ENCODE measurements around the gene ZNF398. TPM values are rescaled to one million over a fixed set of nuclear protein-coding genes. Genes with fewer than 3 reads are reported as not detected.

The ZNF398 gene, protein sequence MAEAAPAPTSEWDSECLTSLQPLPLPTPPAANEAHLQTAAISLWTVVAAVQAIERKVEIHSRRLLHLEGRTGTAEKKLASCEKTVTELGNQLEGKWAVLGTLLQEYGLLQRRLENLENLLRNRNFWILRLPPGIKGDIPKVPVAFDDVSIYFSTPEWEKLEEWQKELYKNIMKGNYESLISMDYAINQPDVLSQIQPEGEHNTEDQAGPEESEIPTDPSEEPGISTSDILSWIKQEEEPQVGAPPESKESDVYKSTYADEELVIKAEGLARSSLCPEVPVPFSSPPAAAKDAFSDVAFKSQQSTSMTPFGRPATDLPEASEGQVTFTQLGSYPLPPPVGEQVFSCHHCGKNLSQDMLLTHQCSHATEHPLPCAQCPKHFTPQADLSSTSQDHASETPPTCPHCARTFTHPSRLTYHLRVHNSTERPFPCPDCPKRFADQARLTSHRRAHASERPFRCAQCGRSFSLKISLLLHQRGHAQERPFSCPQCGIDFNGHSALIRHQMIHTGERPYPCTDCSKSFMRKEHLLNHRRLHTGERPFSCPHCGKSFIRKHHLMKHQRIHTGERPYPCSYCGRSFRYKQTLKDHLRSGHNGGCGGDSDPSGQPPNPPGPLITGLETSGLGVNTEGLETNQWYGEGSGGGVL
- 41.0 TPM for total RNA-seq

DNA sequence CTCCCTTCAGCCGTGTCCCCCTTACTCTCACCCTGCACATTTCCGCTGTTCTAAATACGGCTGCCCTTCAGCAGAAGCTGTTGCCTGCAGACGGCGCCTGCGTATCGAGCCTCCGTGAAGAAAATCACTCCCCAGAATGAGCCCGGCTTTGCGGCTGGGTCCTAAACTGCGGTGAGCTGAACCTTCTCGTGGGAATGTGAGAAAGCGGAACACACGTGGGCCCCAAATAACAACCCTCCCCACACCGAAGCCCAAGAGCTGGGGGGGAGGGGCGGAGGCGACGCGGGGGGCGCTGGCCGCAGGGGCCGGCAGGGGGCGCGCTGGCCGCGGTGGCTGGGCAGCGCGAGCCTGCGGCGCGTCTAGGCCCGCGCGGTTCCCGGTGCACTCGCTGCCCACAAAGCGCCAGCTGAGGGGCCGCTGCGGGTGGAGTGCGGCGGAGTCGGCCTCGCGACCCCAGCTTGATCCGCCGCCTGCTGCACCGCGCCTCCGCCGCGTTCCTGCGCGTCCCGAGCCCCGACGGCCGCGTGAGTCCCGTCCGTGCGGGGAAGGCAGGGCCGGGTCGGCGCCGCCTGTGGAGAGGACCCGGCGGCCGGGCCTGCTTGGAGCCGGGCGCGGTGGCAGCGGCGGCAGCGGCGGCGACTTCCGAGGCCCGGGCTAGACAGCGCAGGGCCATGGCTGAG is at the start of gene ZNF398:
TSS of gene ZNF398 (plus strand) at position 382 of the 680 bp plus-strand sequence. CDS start at position 672, 290 bp downstream.

GRCh38 chr7:149125863-149126661 is 21.2 kb upstream of the ZNF398 start, which contains the start of gene ZNF425:
Gene ZNF425, minus strand, starts transcription at chr7:149126324. Its CDS starts 111 bp downstream, at chr7:149126213.

GRCh38 chr7:149195180-149196150 is 48.2 kb downstream of the ZNF398 start, which contains the start of gene ZNF282:
Gene ZNF282, plus strand, starts transcription at chr7:149195546. Its CDS starts 44 bp downstream, at chr7:149195590.

Small RNA genes within 50 kb of the gene (small RNA-seq; reads per million reads assigned to genes)
- gene AC004890.1 (ENCODE audit: low replicate concordance), result not detected
- 0.64 reads per million, percentile 57 among the genes with 10 or more reads in this experiment for gene RN7SL521P (ENCODE audit: low replicate concordance)

Other genes starting within 250 kb of the ZNF398 start
- gene PDIA4, start 118.9 kb upstream of the ZNF398 start, total RNA-seq, result 38.5 TPM
- 17.8 TPM for gene ZNF786, start 56.7 kb upstream of the ZNF398 start, total RNA-seq
- 5.3 TPM for gene ZNF425, start 21.1 kb upstream of the ZNF398 start, total RNA-seq
- gene ZNF282, start 48.1 kb downstream of the ZNF398 start, total RNA-seq, result 27.5 TPM
- 5.9 TPM for gene ZNF212, start 92.2 kb downstream of the ZNF398 start, total RNA-seq
- 21.6 TPM for gene ZNF783, start 114.7 kb downstream of the ZNF398 start, total RNA-seq